Body of pancreas (tissue), 4 donors: ENCODE measurements around the gene TJP1. TPM values are rescaled to one million over a fixed set of nuclear protein-coding genes. Genes with fewer than 3 reads are reported as not detected.
A peak's percentile ranks its signal among the peaks of the same experiment; 100 is the strongest.

Experiments
- ATAC-seq: fragments of 150-250 bp; one replicate; pipeline ENCODE4 v1.9.1; 2016
- DNase-seq, 4 donors: peaks; one replicate each; pipeline ENCODE4 v3.0.0-alpha.2; 2019
- H3K27ac ChIP-seq, 4 donors: fragments of 200-600 bp; sonication (generic); 1 replicate in 3 of 4; 2 replicates in 1 of 4; pipeline versions ENCODE4 v1.5.1 to v1.6.1; 2016 to 2019; ENCODE audit warnings: mild to moderate bottlenecking in 1 of 4, mixed read lengths in 1 of 4, moderate library complexity in 1 of 4
- H3K27me3 ChIP-seq, 2 donors: fragments of 200-600 bp; sonication (generic); one replicate each; pipeline ENCODE4 v1.6.0; 2016; ENCODE audit warnings: mild to moderate bottlenecking in 1 of 2
- H3K36me3 ChIP-seq, 2 donors: fragments of 200-600 bp; sonication (generic); replicated peaks in 1 of 2; 2 replicates each; pipeline ENCODE4 v1.5.1; 2016; ENCODE audit warnings: low read depth in 2 of 2; ENCODE audit not compliant: insufficient read depth in 1 of 2
- H3K4me1 ChIP-seq: fragments of 200-600 bp; sonication (generic); one replicate; pipeline ENCODE4 v1.6.0; 2016
- H3K4me3 ChIP-seq, 2 donors: fragments of 200-600 bp; sonication (generic); 1 replicate in 1 of 2; 2 replicates in 1 of 2; pipeline ENCODE4 v1.5.1; 2016 to 2019
- H3K9me3 ChIP-seq, 3 donors: fragments of 200-600 bp; sonication (generic); 1 replicate in 2 of 3; 2 replicates in 1 of 3; pipeline ENCODE4 v1.5.1; 2016
- CTCF ChIP-seq, 7 experiments: fragments of 450-650 bp in 4 of 7; fragments of 200-600 bp in 3 of 7; sonication (generic) in 3 of 7; IDR thresholded peaks; one replicate each; pipeline ENCODE4 v1.5.1; 2016 to 2019; ENCODE audit warnings: antibody characterized with exemption in 7 of 7
- POLR2A ChIP-seq, 3 donors: fragments of 450-650 bp; IDR thresholded peaks; one replicate each; pipeline ENCODE4 v1.6.1; 2016; ENCODE audit warnings: antibody characterized with exemption in 3 of 3, mild to moderate bottlenecking in 2 of 3
- WGBS, 2 donors: methylation state at CpG; one replicate each; pipeline ENCODE4 v1.1.5; 2017; 5-methylcytosine and 5-hydroxymethylcytosine counted together
- intact Hi-C: fragments of 100-400 bp; cut with DNase I; formaldehyde crosslinking; loops from one replicate; pipeline ENCODE4 v1.15.1; 2023
- total RNA-seq, 2 donors: library from RNA; depleted of rRNA; stranded (reverse); fragments of >200 nt; gene quantifications; one replicate each; pipeline ENCODE4 v1.1.0, GENCODE V29; 2016

The TJP1 gene
- total RNA-seq, 2 donors from 2014 or later, result 68.7 to 70.9 TPM

GRCh38 chr15:29687204-29687815 is 135.0 kb downstream of the TJP1 start:
- Histone ChIP-seq H3K4me1 (peaks cover 44% of the 10 kb centered on the region), H3K9me3 (no peaks in the 10 kb centered on the region), H3K27ac (peak overlapping the region; percentile 58 to 78 (median 70)), H3K36me3 (no peaks in the 10 kb centered on the region), H3K4me3 (no peak overlapping the region), H3K27me3 (no peaks in the 10 kb centered on the region)
- no peak for TF ChIP-seq POLR2A (IDR thresholded peaks at IDR 0.05)
- no peak for TF ChIP-seq CTCF (IDR thresholded peaks at IDR 0.05)
- peak; percentile 57 to 78 (median 72) for DNase-seq
- peak; percentile 62 for ATAC-seq
- intact Hi-C loops, result no loop called here
- WGBS, 2 donors, result 20 to 33% methylated on average over 11 to 15 of the region's 15 CpGs

- Histone ChIP-seq H3K27ac (peak overlapping the region; percentile 58 to 78 (median 70)), H3K4me3 (no peak overlapping the region), H3K27me3 (no peaks in the 10 kb centered on the region), H3K4me1 (peaks cover 43% of the 10 kb centered on the region), H3K36me3 (no peaks in the 10 kb centered on the region), H3K9me3 (no peaks in the 10 kb centered on the region)
- 30 to 43% methylated on average over 8 of the region's 8 CpGs for WGBS, 2 donors
- intact Hi-C loops, result no loop called here
- TF ChIP-seq POLR2A (IDR thresholded peaks at IDR 0.05), result no peak
- peak in 1 of 7 experiments; percentile 5 for TF ChIP-seq CTCF (IDR thresholded peaks at IDR 0.05)
- ATAC-seq (peak; percentile 66), DNase-seq (peak in 3 of 4 donors; percentile 52)
Measured at GRCh38 chr15:29686445-29687203, 135.6 kb downstream of the TJP1 start.

GRCh38 chr15:29686079-29686425 is 136.2 kb downstream of the TJP1 start:
- no peak for ATAC-seq

GRCh38 chr15:29685156-29686078 is 136.9 kb downstream of the TJP1 start:
- TF ChIP-seq CTCF (IDR thresholded peaks at IDR 0.05), result no peak
- no peak for TF ChIP-seq POLR2A (IDR thresholded peaks at IDR 0.05)
- DNase-seq (no peak), ATAC-seq (no peak)
- WGBS, 2 donors, result 73 to 78% methylated on average over 19 to 20 of the region's 20 CpGs
- intact Hi-C loops, result no loop called here
- H3K27me3 ChIP-seq, result no peaks in the 10 kb centered on the region
- no peaks in the 10 kb centered on the region for H3K9me3 ChIP-seq
- peak overlapping the region in 1 of 4 donors; percentile 78 for H3K27ac ChIP-seq
- peaks cover 33% of the 10 kb centered on the region for H3K4me1 ChIP-seq
- H3K4me3 ChIP-seq, result no peak overlapping the region
- H3K36me3 ChIP-seq, result no peaks in the 10 kb centered on the region

More at GRCh38 chr15:29686079-29686425, 136.2 kb downstream of the TJP1 start:
- Histone ChIP-seq H3K4me1 (peaks cover 37% of the 10 kb centered on the region), H3K9me3 (no peaks in the 10 kb centered on the region), H3K27me3 (no peaks in the 10 kb centered on the region), H3K36me3 (no peaks in the 10 kb centered on the region), H3K4me3 (no peak overlapping the region), H3K27ac (peak overlapping the region in 1 of 4 donors; percentile 78)
- intact Hi-C loops, result no loop called here
- no peak for TF ChIP-seq POLR2A (IDR thresholded peaks at IDR 0.05)
- TF ChIP-seq CTCF (IDR thresholded peaks at IDR 0.05), result no peak
- no peak for DNase-seq
- 87 to 92% methylated on average over 4 of the region's 4 CpGs for WGBS, 2 donors
